NOMO-1 treated with DMSO at 0.1 percent for 48 hours (cell line): ENCODE data around the gene GPR153.

Experiments used
- DNase-seq: peaks from one replicate; lab custom pipeline; 2025; ENCODE audit not compliant: unreplicated experiment; lab: John Stamatoyannopoulos, UW

The GPR153 gene

GRCh38 chr1:6287029-6287428 lies 26.1 kb upstream of the GPR153 start:
- no peak for DNase-seq

GRCh38 chr1:6286266-6286665 lies 25.4 kb upstream of the GPR153 start:
- DNase-seq = no peak

GRCh38 chr1:6285336-6285735 lies 24.4 kb upstream of the GPR153 start:
- no peak for DNase-seq

- DNase-seq = no peak
Observed at GRCh38 chr1:6282577-6283270, 21.8 kb upstream of the GPR153 start.

GRCh38 chr1:6281511-6282402 lies 20.9 kb upstream of the GPR153 start:
- no peak for DNase-seq

- DNase-seq = no peak
Observed at GRCh38 chr1:6280761-6281451, 20.0 kb upstream of the GPR153 start.

- DNase-seq = no peak
Observed at GRCh38 chr1:6279613-6280383, 18.9 kb upstream of the GPR153 start.

- no peak for DNase-seq
Observed at GRCh38 chr1:6279066-6279465, 18.2 kb upstream of the GPR153 start.

- no peak for DNase-seq
Observed at GRCh38 chr1:6278263-6278662, 17.4 kb upstream of the GPR153 start.

GRCh38 chr1:6276811-6277555 lies 16.1 kb upstream of the GPR153 start:
- DNase-seq = no peak

- no peak for DNase-seq
Observed at GRCh38 chr1:6275826-6276782, 15.2 kb upstream of the GPR153 start.

- DNase-seq = no peak
Observed at GRCh38 chr1:6274622-6275139, 13.8 kb upstream of the GPR153 start.

GRCh38 chr1:6274102-6274501 lies 13.2 kb upstream of the GPR153 start:
- no peak for DNase-seq

GRCh38 chr1:6273380-6273891 lies 12.5 kb upstream of the GPR153 start:
- DNase-seq = no peak

- DNase-seq = no peak
Observed at GRCh38 chr1:6272868-6273267, 12.0 kb upstream of the GPR153 start.

- no peak for DNase-seq
Observed at GRCh38 chr1:6272452-6272851, 11.6 kb upstream of the GPR153 start.

- no peak for DNase-seq
Observed at GRCh38 chr1:6271554-6271953, 10.7 kb upstream of the GPR153 start.

- DNase-seq = no peak
Observed at GRCh38 chr1:6271006-6271405, 10.1 kb upstream of the GPR153 start.

- DNase-seq = no peak
Observed at GRCh38 chr1:6270401-6270800, 9.5 kb upstream of the GPR153 start.
